RCC 7860 (cell line): ENCODE data around the gene ZNF143.

Source experiments
- DNase-seq: peaks from one replicate; pipeline ENCODE4 v3.0.0-alpha.2; 2015; ENCODE audit warnings: low spot score
- FAIRE-seq: peaks from 2 replicates; lab custom pipeline; 2012; peaks lifted over from hg19 to GRCh38; lab: Jason Lieb, UNC

ZNF143 gene

DNA sequence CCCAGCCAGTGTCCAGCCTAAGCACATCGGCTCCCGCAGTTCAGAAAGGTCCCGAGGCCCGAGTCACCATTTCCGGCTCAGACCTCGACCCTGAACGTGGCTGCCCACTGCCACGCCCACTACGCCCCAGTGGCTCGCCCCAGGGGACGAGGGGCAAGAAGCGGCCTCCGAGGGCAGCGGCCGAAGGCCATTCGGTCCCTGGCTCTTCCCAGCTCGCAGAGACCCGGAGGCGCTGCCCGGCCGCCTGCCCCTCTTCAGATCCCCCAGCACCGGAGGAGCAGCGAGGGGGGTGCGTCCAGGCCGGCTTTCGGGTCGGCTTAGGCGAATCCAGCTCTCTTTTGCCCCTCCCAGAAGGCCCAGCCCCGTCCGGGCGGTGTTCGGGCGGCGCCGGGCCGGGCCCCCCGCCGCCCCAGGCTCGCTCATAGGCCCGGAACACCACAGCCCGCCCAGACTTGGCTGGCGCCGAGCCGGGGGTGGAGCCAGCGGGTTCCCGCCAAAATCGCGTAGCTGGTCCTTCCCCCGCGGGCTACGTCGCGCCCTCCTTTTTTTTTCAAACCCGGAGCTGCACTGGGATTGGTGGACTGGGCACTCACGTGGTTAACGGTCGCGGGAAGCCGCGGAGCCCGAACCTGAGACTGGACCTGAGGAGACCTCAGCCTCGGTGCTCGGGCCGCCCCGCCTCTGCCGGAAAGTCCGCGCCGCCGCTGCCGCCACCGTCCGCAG is 112.4 kb downstream of the ZNF143 start, which contains the start of gene WEE1:
Gene WEE1, plus strand, starts transcription at position 619 of the 723 bp plus-strand sequence. CDS start 264 bp downstream, outside the sequence.
- FAIRE-seq (peak; percentile 42), DNase-seq (peak; percentile 96)

DNA sequence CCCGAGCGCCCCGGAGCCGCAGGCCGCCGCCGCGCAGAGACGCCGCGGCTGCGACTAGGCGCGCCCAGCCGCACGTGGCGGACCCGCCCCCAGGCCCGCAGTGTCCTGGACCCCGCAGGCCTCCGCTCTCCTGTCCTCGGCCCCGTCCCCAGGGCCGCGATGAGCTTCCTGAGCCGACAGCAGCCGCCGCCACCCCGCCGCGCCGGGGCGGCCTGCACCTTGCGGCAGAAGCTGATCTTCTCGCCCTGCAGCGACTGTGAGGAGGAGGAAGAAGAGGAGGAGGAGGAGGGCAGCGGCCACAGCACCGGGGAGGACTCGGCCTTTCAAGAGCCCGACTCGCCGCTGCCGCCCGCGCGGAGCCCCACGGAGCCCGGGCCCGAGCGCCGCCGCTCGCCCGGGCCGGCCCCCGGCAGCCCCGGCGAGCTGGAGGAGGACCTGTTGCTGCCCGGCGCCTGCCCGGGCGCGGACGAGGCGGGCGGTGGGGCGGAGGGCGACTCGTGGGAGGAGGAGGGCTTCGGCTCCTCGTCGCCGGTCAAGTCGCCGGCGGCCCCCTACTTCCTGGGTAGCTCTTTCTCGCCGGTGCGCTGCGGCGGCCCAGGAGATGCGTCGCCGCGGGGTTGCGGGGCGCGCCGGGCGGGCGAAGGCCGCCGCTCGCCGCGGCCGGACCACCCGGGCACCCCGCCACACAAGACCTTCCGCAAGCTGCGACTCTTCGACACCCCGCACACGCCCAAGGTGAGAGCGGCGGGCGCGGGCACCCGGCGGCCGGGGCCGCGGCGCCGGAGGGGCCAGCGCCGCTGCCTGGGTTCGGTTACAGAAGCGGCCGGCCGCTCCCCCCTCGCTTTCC is 113.2 kb downstream of the ZNF143 start:
- FAIRE-seq (no peak), DNase-seq (no peak)

- DNase-seq (no peak), FAIRE-seq (no peak)
These were observed 113.9 kb downstream of the ZNF143 start for GRCh38 chr11:9574622-9575259.

GRCh38 chr11:9575260-9576240 is 114.7 kb downstream of the ZNF143 start:
- FAIRE-seq (peak; percentile 21), DNase-seq (peak; percentile 72)

- DNase-seq (no peak), FAIRE-seq (no peak)
These were observed 116.0 kb downstream of the ZNF143 start for GRCh38 chr11:9576701-9577381.

DNA sequence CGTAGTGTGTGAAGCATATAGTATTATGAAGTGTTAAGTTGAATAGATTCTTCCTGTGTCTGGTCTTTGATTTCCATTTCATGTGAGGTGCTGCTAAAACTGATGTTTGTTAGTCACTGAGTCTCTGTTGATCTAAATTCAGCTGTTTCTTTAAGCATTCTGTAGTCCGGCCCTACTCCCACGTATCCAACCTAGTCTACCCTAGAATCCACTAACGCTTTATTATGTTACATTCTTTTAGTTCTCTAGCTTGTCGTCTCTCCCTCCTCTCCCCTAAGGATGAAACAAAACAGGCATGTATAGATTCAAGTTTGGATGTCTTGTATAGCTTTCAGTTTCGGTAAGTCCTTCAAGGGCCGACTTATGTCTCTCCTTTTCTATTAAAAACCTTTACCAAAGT is 116.7 kb downstream of the ZNF143 start:
- FAIRE-seq, result no peak
- DNase-seq, result no peak
